ENCODE data around the gene TLDC2.
"Not testable (repeated sequence)": the region's sequence is repeated elsewhere in the genome, so short reads cannot be mapped to it uniquely, and the experiment has no call there.

The TLDC2 gene

DNA sequence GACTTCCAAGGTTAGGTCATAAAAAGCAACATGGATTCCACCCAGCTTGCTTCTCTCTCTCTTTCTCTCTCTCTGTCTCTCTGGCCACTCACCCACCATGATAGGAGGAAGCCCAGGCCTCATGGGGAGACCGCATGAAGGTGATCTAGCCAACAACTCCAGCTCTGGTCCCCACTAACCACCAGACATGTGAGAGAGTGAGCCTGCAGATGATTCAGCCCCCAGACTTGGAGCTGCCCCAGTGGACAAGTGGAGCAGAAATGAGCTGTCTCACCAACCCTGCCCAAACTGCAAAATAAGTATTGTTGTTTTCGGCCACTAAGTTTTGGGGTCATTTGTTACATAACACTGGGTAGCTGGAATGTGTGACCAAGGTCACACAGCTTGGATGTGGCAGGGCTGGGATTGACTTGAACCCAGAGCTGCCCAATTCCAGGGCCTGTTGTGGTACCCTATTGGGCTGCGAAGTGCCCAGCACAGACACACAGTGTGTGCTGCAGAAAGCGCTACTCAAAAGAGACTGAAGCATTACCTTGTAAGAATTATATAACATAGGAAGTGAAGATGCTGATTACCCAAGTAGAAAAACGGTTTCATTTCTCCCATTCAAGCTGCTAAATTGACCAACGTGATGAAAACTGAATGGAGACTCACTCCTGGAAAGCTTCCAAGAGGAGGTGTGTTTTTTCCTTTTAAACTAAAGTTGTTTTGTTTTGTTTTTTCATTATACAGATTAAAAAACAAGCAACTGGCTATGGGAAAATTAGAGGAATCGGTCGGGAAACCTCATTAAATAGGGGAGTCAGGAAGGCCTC lies 9.1 kb upstream of the TLDC2 start:
- no peak for DNase-seq (ENCODE audit: low spot score)

DNA sequence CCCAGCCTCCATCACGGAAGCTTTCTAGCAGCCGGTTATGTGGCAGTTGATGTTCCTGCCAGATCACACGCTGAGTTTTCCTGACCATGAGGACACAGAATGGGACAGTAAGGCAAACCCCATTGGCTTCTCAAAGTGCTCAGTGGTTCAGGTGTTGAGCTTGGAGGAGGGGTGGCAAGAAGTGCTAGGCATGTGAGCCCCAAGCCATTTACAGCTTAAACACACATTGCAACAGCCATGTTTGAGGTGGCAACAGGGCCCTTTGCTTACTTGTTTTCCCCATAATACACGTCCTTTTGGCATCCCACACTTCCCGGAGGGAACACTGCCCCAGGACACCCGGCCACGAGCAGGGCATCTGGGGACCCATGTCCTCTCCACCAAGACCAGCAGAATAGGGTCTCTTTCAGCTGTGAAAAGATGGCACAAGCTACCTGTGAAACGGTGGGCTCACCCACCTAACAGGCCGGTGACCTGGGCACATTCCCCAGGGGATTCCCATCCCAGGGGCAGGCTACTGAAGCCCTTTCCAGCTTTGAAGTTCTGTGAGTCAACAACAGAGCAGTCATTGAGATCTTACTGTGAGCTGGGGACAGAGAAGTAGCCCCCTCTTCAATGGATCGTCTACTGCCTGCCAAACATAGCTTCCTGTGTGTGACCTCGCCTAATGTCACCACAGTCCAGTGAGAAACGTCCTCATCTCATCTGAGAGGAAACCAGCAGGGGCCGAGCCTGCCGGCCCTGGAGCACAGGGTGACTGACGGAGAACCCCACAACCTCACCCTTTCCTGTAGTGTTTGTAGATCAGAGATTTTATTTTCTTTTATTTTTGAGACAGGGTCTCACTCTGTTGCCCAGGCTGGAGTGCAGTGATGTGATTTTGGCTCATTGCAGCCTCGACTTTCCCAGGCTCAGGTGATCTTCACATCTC lies 4.0 kb upstream of the TLDC2 start:
- DNase-seq (ENCODE audit: low spot score), result no peak

DNA sequence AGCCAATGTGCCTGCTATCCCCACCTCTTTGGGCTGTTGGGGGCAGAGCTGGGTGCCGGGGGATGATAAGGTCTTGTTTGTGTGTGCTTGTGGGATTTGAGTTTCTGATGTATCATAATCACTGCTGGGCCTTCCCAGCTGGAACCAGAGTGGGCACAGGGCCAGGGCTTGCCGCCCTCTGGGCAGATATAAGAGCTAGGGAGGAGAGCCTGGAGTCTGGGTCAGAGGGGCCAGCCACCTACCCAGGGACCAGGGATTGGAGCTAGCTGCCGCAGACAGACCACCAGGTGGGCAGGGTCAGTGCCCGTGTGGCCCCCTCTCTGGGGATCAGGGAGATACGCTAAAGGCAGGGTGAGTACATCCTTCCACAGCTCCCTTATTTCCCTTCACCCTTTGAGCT lies 3.1 kb upstream of the TLDC2 start:
- DNase-seq (ENCODE audit: low spot score), result no peak

DNA sequence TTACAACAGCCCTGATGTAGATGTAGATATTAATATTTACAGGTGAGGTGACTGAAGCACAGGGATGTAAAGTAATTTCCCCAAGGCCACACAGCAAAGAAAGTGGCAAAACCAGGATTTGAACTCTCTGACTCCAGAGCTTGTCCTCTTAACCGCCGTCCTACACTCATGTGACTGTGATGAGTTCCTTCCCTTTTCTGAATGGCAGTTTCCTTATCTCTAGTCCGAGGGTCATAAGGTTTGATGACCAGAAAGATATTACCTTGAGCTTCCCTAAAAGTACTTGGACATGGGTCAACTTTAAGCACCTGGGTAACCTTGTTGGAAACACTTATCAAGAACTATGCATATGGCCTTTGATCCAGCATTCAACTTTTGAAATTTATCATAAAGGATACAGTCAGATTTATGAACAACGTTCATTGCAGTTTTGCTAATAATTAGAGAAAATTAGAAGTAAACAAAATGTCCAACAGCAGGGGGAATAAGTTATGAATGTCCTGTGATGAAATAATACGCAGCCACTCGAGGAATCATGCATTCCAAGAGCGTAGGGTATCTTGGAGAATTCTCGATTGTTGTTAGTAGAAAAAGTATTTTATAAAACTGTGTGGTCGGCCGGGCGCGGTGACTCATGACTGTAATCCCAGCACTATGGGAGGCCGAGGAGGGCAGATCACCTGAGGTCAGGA lies 2.3 kb upstream of the TLDC2 start:
- DNase-seq (ENCODE audit: low spot score), result no peak

DNA sequence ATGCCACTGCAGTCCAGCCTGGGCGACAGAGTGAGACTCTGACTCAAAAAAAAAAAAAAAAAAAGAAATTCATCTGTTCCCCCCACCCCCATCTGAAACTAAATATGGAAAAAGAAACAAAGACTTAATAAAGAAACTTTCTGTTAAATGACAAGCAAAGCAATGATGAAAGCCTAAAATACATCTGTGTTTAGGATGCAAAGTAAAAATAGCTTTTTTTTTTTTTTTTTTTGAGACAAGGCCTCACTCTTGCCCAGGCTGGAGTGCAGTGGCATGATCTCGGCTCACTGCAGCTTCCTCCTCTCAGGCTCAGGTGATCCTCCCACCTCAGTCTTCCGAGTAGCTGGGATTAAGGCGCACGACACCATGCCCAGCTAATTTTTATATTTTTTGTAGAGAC lies 845 bp upstream of the TLDC2 start:
- DNase-seq (ENCODE audit: low spot score), result not testable (repeated sequence)

DNA sequence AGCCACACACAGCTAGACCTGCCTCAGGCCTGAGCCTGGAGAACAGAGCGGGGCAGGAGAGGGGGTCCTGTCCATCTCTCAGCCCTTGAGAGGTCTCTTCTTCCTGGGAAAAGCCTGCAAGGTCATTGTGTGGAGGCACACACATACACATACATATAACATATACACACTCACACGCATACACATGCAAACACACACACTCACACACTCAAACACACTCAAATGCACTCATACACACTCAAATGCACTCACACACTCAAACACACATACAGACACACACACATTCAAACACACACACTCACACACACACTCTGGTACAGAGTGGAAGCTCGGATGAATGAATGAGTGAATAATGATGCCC lies 515 bp downstream of the TLDC2 start:
- no peak for DNase-seq (ENCODE audit: low spot score)

DNA sequence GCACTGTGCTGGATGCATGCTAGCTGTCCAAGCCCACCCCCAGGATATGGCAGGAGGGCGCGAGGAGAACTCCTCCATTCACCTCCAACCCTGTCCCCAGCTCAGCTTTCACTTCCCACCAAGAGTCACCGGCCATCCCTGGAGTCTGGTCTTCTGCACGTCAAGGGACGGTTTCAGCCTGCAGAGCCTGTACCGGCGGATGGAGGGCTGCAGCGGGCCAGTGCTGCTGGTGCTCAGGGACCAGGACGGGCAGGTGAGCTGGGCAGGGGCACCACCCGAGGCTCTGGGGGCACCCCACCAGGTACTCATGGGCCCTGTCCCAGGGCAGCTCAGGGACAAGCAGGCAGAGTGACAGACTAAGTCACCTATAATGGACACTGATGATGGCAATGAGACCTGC lies 3.0 kb downstream of the TLDC2 start:
- no peak for DNase-seq (ENCODE audit: low spot score)

DNA sequence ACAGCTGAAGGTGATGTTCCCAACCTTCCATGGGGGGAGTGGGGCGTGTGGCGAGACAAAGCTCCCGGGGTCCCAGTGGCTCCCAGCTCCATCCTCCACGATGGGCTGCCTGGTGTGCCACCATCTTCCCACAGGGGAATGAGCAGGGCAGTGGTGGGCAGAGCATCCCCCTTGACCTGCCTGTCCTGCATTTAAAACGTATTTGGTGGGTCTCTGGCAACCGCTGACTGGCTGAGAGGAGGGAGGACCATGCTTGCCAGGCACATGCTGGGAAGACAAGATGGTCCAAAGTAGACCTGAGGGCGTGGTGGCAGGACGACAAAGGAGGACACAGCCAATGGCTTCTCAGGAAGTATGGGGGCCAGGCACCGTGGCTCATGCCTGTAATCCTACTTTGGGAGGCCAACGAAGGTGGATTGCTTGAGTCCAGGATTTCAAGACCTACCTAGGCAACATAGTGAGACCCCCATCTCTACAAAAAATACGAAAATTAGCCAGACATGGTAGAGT lies 4.9 kb downstream of the TLDC2 start:
- no peak for DNase-seq (ENCODE audit: low spot score)

DNA sequence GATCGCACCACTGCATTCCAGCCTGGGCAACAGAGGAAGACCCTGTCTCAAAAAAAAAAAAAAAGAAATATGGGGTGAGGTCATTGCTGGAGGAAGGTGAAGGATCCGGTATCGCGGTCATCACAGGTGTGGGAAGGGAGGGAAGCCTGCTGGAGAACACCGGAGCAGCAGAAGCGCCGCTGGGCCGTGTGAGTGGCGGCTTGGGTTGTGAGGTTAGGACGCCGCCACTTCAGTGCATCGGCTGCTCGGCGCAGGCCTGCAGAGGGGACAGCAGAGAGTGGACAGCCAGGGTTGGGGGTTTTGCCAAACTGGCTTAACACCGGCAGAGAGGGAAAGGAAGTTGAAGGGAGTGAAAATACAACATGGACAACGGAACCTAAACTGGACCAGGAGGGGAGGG lies 5.4 kb downstream of the TLDC2 start:
- no peak for DNase-seq (ENCODE audit: low spot score)

DNA sequence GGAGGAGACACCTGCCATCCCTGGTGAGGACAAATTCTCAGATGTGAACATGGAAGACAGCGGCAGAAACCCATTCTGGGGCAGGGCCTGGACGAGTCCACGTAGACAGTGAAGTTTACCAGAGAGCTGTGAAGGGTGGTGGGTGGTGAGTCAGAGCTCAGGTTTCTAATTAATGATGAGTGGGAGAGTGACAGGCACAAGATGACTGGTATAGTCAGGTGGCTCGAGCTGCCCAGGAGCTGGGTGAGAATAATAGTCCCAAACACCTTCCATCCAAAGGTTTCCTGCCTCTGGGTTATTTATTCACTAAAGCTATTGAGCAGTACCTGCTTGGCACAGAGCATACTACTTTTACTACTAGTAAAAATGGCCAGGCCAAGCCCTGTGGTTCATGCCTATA lies 6.0 kb downstream of the TLDC2 start:
- no peak for DNase-seq (ENCODE audit: low spot score)

DNA sequence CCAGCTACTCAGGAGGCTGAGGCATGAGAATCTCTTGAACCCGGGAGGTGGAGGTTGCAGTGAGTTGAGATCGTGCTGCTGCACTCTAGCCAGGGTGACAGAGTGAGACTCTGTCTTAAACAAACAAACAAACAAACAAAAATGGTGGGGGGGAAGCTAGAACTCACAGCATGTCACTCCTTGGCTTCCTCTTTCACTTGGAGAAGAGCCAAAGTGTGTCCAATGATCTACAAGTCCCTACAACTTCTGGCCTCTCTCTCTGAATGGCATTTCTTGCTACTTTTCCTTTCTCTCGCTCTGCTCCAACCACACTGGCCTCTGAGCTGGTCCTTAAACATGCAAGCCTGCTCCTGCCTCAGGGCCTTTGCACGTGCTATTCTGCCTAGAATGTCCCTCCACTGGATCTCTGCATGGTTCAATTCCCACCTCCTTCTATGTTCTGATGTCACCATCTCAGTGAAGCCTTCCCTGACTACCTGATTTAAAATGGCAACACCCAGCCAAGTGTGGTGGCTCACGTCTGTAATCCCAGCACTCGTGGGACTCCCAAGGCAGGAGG lies 8.1 kb downstream of the TLDC2 start:
- peak; percentile 22 for DNase-seq (ENCODE audit: low spot score)

DNA sequence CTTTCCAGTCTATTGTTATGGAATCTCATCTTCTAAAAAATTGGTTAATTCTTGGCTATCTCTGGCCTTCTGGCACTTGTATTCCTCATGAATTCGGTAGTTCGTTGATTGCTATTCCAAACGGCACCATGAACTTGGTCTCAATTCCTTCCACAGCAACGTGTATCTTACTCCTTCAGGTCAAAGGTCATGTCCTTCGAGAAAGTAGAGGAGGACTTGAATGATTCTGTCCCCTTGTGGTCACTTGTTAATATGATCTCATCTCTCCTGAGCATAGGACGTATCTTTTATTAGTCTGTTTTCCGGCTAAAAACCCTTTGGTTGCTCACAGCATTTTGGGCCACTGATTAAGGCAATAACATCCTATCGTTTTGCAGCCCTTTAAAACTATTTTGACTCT lies 9.4 kb downstream of the TLDC2 start:
- no peak for DNase-seq (ENCODE audit: low spot score)

DNA sequence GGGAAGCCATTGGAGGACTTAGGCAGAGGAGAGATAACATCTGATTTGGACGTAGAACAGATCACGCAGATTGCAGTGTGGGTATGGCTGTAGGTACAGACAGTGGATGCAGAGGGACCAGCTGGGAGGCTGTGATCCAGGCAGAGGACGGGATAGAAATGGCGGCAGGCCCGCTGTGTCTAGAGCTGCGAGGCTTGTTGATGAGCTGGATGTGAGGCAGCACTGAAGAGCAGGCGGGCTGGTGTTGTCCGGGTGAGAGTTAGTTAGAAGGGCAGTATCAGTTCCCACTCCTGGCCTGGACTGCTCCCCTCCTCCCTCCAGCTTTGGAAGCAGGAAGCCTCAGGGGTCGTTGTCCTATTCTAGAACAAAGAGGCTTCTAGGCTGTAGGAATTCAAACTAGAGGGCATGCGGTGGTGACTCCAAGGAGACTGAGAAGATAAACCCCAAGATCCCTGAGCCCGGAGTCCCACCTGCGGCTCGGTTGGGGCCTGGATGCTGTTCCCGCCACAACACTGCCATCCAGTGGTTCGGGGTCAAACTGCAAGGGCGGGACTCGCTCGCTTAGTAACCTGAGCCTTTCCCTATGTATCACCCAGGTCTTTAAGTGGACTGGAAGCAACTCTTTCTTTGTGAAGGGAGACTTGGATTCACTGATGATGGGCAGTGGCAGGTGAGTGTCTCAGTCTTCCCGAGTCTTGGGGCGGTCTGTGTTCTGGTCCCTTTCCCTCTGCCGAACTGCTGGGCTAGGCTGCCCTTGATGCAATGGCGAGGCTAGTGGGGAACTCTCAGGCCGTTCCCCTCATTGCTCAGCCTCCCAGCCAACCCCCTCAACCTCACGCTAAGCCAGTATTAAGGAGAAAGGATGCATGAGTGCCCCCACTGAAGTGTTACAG lies 11.2 kb downstream of the TLDC2 start:
- peak; percentile 73 for DNase-seq (ENCODE audit: low spot score)

DNA sequence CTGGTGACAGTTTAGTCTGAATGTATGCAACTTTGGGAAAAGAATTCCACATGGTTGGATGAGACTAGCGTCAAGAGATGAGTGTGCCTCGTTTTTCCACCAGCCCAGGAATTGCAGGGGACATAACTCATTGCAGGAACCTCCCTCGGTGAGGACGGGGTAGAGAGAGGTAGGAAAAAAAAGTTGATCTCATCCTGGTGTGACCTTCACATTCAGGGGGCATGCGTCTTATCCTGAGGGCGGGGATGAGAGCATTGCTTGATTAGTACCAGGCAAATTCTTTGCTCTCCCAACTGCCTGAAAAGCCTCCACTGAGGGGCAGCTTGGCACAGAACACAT lies 11.8 kb downstream of the TLDC2 start:
- peak; percentile 2 for DNase-seq (ENCODE audit: low spot score)

DNA sequence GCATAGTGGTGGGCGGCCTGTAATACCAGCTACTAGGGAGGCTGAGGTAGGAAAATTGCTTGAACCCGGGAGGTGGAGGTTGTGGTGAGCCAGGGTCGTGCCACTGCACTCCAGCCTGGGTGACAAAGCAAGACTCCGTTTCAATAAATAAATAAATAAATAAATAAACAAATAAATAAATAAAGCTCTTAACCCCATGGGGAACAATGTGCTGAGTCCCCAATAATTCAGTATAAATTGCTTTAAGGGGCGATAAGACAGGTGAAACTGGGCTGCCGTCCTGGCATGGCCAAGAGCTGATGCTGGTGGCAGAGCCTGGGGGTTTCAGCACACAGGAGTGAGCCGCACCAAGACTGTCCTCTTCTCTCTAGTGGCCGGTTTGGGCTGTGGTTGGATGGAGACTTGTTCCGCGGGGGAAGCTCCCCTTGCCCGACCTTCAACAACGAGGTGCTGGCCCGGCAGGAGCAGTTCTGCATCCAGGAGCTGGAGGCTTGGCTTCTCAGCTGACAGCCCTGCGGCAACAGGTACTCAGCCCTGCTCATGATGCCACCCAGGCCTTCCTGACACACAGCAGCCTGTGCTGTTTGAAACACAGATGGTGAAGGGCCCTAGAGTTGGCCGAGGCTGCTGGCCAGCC lies 13.1 kb downstream of the TLDC2 start:
- no peak for DNase-seq (ENCODE audit: low spot score)

DNA sequence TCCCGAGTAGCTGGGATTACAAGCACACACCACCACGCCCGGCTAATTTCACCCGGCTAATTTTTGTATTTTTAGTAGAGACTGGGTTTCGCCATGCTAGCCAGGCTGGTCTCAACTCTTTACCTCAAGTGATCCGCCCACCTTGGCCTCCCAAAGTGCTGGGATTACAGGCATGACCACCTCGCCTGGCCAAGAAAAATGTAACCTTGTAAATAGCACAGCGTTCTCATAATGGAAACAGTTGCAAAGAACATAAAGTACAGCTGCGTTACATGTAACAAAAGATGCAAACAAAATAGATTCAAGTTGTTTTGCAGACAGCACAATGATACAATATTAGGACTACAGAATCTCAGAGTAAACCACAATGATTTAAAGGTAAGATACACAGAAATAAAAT lies 14.6 kb downstream of the TLDC2 start:
- no peak for DNase-seq (ENCODE audit: low spot score)

DNA sequence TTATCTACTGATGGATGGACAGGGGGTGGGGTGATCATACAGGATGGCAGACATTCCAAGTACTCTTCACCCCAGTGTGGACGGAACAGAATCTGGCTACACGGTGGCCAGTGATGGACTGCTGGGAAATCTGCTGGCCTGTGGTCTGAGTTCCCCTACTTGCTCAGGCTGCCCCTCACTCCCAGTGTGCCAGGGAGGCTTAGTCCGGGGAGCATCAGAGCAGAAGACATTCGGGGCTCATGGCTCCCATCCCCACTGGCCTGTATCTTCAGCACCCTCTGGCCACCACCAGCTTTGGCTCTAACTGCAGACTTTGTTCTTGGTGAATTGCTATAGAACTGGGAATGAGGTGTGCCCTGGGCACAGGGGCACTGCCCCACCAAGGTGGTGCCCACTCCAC lies 15.3 kb downstream of the TLDC2 start:
- DNase-seq (ENCODE audit: low spot score), result no peak

DNA sequence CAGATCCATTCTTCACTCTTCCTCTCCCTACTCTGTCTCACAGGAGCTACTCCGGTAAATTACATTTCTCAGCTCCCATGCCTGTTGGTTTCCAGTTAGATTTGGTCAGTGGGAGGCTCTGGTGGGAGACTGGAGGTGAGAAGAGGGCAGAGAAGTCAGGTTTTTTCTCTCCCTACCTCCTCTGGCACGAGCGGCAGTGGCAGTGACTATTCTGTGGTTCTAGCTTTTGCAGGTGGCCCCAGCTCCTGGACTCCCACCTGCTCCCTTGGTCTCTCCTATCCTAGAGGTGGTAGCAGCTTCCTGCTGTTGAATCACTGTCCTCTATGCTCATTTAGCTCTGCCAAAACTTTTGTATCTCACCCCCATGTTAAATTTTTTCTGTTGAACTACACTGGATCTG lies 17.9 kb downstream of the TLDC2 start:
- no peak for DNase-seq (ENCODE audit: low spot score)

DNA sequence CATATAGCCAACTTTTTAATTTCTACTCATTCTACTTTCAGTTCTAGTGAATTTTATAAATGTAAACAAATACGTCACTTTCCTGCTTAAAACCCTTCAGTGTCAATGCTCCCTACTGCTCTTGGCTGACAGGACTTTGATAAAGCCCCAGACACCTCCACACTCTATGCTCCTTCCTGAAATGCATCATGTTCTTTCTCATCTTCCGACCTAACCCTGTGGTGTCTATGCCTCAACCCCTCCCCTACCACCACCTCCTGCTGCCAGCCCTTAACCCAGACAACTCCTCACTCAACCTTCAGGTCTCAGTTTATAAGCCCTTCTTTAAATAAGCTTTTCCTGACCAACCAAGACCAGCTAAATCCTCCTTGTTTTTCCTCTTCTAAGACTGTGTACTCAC lies 19.1 kb downstream of the TLDC2 start:
- DNase-seq (ENCODE audit: low spot score), result no peak

DNA sequence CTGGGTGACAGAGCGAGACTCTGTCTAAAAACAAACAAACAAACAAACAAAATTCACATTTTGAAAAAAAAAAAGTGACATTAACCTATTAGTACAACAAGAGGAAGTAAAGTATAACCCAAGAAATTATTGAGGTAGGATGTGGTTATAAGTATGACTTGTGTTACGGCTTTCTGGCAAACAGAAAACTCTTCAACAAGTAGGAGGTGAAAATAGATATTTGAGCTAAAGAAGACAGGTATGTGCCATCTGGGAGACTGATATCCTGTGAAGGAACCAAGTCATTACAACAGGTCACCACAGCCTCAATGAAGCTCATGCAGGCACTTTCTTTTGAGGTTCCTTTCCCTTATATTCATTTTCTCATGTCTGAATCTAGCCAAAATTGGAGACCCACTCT lies 28.8 kb downstream of the TLDC2 start:
- DNase-seq (ENCODE audit: low spot score), result no peak

DNA sequence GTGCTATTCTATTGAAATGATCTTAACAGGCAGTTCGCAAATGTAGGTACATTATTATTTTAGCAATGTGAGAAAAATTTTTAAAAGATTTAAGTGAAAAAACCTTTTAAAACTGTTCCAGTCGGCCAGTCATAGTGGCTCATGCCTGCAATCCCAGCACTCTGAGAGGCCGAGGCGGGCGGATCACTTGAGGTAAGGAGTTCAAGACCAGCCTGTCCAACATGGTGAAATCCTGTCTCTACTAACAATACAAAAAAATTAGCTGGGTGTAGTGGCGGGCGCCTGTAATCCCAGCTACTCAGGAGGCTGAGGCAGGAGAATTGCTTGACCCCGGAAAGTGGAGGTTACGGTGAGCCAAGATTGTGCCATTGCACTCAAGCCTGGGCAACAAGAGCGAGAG lies 29.6 kb downstream of the TLDC2 start:
- not testable (repeated sequence) for DNase-seq (ENCODE audit: low spot score)
